ENCODE results near the gene S100P.
"Not testable (repeated sequence)": the region's sequence is repeated elsewhere in the genome, so short reads cannot be mapped to it uniquely, and the experiment has no call there.

DNA sequence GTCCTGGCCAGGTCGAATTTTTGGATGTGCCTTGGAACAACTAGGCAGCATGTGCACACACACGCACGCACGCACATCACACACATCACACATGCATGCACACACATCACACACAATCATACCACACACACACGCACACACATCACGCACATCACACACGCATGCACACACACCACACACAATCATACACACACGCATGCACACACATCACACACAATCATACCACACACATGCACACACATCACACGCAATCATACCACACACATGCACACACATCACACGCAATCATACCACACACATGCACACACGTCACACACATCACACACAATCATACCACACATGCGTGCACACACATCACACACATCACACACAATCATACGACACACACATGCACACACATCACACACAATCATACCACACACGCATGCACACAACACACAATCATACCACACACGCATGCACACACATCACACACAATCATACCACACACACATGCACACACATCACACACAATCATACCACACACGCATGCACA is 31.8 kb downstream of the S100P start:
- TF ChIP-seq, protein P1, sequence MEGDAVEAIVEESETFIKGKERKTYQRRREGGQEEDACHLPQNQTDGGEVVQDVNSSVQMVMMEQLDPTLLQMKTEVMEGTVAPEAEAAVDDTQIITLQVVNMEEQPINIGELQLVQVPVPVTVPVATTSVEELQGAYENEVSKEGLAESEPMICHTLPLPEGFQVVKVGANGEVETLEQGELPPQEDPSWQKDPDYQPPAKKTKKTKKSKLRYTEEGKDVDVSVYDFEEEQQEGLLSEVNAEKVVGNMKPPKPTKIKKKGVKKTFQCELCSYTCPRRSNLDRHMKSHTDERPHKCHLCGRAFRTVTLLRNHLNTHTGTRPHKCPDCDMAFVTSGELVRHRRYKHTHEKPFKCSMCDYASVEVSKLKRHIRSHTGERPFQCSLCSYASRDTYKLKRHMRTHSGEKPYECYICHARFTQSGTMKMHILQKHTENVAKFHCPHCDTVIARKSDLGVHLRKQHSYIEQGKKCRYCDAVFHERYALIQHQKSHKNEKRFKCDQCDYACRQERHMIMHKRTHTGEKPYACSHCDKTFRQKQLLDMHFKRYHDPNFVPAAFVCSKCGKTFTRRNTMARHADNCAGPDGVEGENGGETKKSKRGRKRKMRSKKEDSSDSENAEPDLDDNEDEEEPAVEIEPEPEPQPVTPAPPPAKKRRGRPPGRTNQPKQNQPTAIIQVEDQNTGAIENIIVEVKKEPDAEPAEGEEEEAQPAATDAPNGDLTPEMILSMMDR (IDR thresholded peaks at IDR 0.05), result not testable (repeated sequence)
- not testable (repeated sequence) for TF ChIP-seq POLR2A (IDR thresholded peaks at IDR 0.05)
